Activated CD4-positive, alpha-beta T cell treated with anti-CD3 and anti-CD28 coated beads for 36 hours (primary cell): ENCODE results near the gene FOXL3. TPM values are rescaled to one million over a fixed set of nuclear protein-coding genes. Genes with fewer than 3 reads are reported as not detected.

Source experiments
- ATAC-seq: fragments of 200-7000 bp; cut with Tn5 transposase; one replicate; pipeline ENCODE4 v1.10.0; 2021; ENCODE audit warnings: mild to moderate bottlenecking, moderate library complexity
- CTCF ChIA-PET: fragments of 350-600 bp; sonication (Branson Sonifier 250); formaldehyde crosslinking; loops from one replicate; lab custom pipeline; 2021; ENCODE audit warnings: antibody characterized with exemption; lab: Charles Lee
- POLR2A ChIA-PET: fragments of 350-600 bp; sonication (Branson Sonifier 250); formaldehyde crosslinking; loops from one replicate; lab custom pipeline; 2021; ENCODE audit warnings: antibody characterized with exemption, inconsistent platforms; lab: Charles Lee
- DNase-seq: peaks from one replicate; pipeline ENCODE4 v3.0.0-alpha.2; 2020
- H3K27ac Mint-ChIP-seq: one replicate; pipeline ENCODE4 v1.8.0; 2021; ENCODE audit warnings: mixed read lengths
- H3K27me3 Mint-ChIP-seq: one replicate; pipeline ENCODE4 v1.8.0; 2021; ENCODE audit warnings: mixed read lengths
- H3K36me3 Mint-ChIP-seq: one replicate; pipeline ENCODE4 v1.8.0; 2021; ENCODE audit warnings: low read depth, mixed read lengths
- H3K4me1 Mint-ChIP-seq: one replicate; pipeline ENCODE4 v1.8.0; 2021; ENCODE audit warnings: mixed read lengths
- H3K4me3 Mint-ChIP-seq: one replicate; pipeline ENCODE4 v1.8.0; 2021; ENCODE audit warnings: mild to moderate bottlenecking, moderate library complexity, mixed read lengths
- H3K9me3 Mint-ChIP-seq: one replicate; pipeline ENCODE4 v1.8.0; 2021; ENCODE audit warnings: low read depth, mixed read lengths
- intact Hi-C, 2 experiments: fragments of 100-400 bp; cut with DNase I in 1 of 2; cut with micrococcal nuclease in 1 of 2; formaldehyde crosslinking; loops; one replicate each; pipeline versions ENCODE4 v1.14.2 to v1.15.1; 2022 to 2024; cut with DNase I, micrococcal nuclease
- total RNA-seq, 2 experiments: library from RNA; stranded (reverse); gene quantifications; one replicate each; pipeline ENCODE4 v1.2.3, GENCODE V29; 2021

The FOXL3 gene
- total RNA-seq, 2 experiments from 2014 or later, result not detected

- POLR2A ChIA-PET, result no interaction called here
- ATAC-seq, result no peak
- H3K9me3 Mint-ChIP-seq, result no peaks in the 10 kb centered on the region
- no peaks in the 10 kb centered on the region for H3K36me3 Mint-ChIP-seq
- H3K27ac Mint-ChIP-seq, result no peak overlapping the region
- no peak overlapping the region for H3K4me3 Mint-ChIP-seq
- H3K27me3 Mint-ChIP-seq, result peaks cover 32% of the 10 kb centered on the region
- no peaks in the 10 kb centered on the region for H3K4me1 Mint-ChIP-seq
- CTCF ChIA-PET, result no interaction called here
- intact Hi-C loops, result no loop called here
- no peak for DNase-seq
Observed at GRCh38 chr7:315516-316265, 25.7 kb downstream of the FOXL3 start.

- H3K9me3 Mint-ChIP-seq, result no peaks in the 10 kb centered on the region
- peaks cover 27% of the 10 kb centered on the region for H3K27me3 Mint-ChIP-seq
- ChIA-PET CTCF (interaction anchor here (0.8 kb wide), 1 partner anchor 471 kb away, joined by 3 read pairs; no protein-coding TSS in a partner anchor), POLR2A (no interaction called here)
- no peak for ATAC-seq
- H3K27ac Mint-ChIP-seq, result no peak overlapping the region
- intact Hi-C loops, result no loop called here
- H3K36me3 Mint-ChIP-seq, result no peaks in the 10 kb centered on the region
- no peak for DNase-seq
- no peaks in the 10 kb centered on the region for H3K4me1 Mint-ChIP-seq
- H3K4me3 Mint-ChIP-seq, result no peak overlapping the region
Observed at GRCh38 chr7:317643-318405, 27.9 kb downstream of the FOXL3 start.

- Mint-ChIP-seq H3K27me3 (peaks cover 27% of the 10 kb centered on the region), H3K4me3 (no peak overlapping the region), H3K4me1 (no peaks in the 10 kb centered on the region), H3K27ac (no peak overlapping the region), H3K36me3 (no peaks in the 10 kb centered on the region), H3K9me3 (no peaks in the 10 kb centered on the region)
- intact Hi-C loops, result no loop called here
- POLR2A ChIA-PET, result no interaction called here
- no peak for ATAC-seq
- CTCF ChIA-PET, result interaction anchor here (0.8 kb wide), 1 partner anchor 470 kb away, joined by 3 read pairs; no protein-coding TSS in a partner anchor
- no peak for DNase-seq
Observed at GRCh38 chr7:318476-318875, 28.5 kb downstream of the FOXL3 start.

- Mint-ChIP-seq H3K36me3 (no peaks in the 10 kb centered on the region), H3K27ac (no peak overlapping the region), H3K4me1 (no peaks in the 10 kb centered on the region), H3K9me3 (no peaks in the 10 kb centered on the region), H3K4me3 (no peak overlapping the region), H3K27me3 (peaks cover 25% of the 10 kb centered on the region)
- no peak for ATAC-seq
- DNase-seq, result no peak
- intact Hi-C loops, result no loop called here
- ChIA-PET CTCF (no interaction called here), POLR2A (no interaction called here)
Observed at GRCh38 chr7:318878-319661, 29.1 kb downstream of the FOXL3 start.

GRCh38 chr7:320297-320696 is 30.3 kb downstream of the FOXL3 start:
- no peaks in the 10 kb centered on the region for H3K36me3 Mint-ChIP-seq
- DNase-seq (no peak), ATAC-seq (no peak)
- H3K4me1 Mint-ChIP-seq, result no peaks in the 10 kb centered on the region
- no peak overlapping the region for H3K4me3 Mint-ChIP-seq
- H3K27ac Mint-ChIP-seq, result no peak overlapping the region
- peaks cover 22% of the 10 kb centered on the region for H3K27me3 Mint-ChIP-seq
- CTCF ChIA-PET, result no interaction called here
- intact Hi-C loops, result no loop called here
- H3K9me3 Mint-ChIP-seq, result no peaks in the 10 kb centered on the region
- POLR2A ChIA-PET, result no interaction called here

- Mint-ChIP-seq H3K4me1 (no peaks in the 10 kb centered on the region), H3K9me3 (no peaks in the 10 kb centered on the region), H3K27me3 (peaks cover 14% of the 10 kb centered on the region), H3K36me3 (no peaks in the 10 kb centered on the region), H3K4me3 (no peak overlapping the region), H3K27ac (no peak overlapping the region)
- POLR2A ChIA-PET, result no interaction called here
- intact Hi-C loops, result loop anchor here (1.0 to 2.0 kb wide), 5 partner anchors 173 to 551 kb away; partner anchors contain the start of genes DNAAF5 (in 1 of the 2) and PRKAR1B (in 1 of the 2)
- peak; percentile 90 for DNase-seq
- CTCF ChIA-PET, result interaction anchor here (0.6 to 1.5 kb wide), 11 partner anchors 110 to 553 kb away, joined by 3 to 6 read pairs (median 3); no protein-coding TSS in a partner anchor
- ATAC-seq, result peak; percentile 99
Observed at GRCh38 chr7:322111-322671, 32.2 kb downstream of the FOXL3 start.

GRCh38 chr7:322708-323111 is 32.7 kb downstream of the FOXL3 start:
- intact Hi-C loops, result loop anchor here (1.0 to 2.0 kb wide), 5 partner anchors 173 to 551 kb away; partner anchors contain the start of genes DNAAF5 (in 1 of the 2) and PRKAR1B (in 1 of the 2)
- peaks cover 12% of the 10 kb centered on the region for H3K27me3 Mint-ChIP-seq
- H3K36me3 Mint-ChIP-seq, result no peaks in the 10 kb centered on the region
- CTCF ChIA-PET, result interaction anchor here (0.6 to 1.4 kb wide), 3 partner anchors 386 to 451 kb away, joined by 3 to 5 read pairs (median 4); no protein-coding TSS in a partner anchor
- no peaks in the 10 kb centered on the region for H3K4me1 Mint-ChIP-seq
- ATAC-seq, result no peak
- DNase-seq, result no peak
- no peak overlapping the region for H3K4me3 Mint-ChIP-seq
- H3K9me3 Mint-ChIP-seq, result no peaks in the 10 kb centered on the region
- POLR2A ChIA-PET, result no interaction called here
- no peak overlapping the region for H3K27ac Mint-ChIP-seq

- ChIA-PET POLR2A (no interaction called here), CTCF (no interaction called here)
- H3K9me3 Mint-ChIP-seq, result no peaks in the 10 kb centered on the region
- intact Hi-C loops, result loop anchor here (2.0 kb wide), 2 partner anchors 403 to 549 kb away; partner anchors contain the start of genes DNAAF5 (in 1 of the 2) and PRKAR1B (in 1 of the 2)
- DNase-seq (no peak), ATAC-seq (no peak)
- no peak overlapping the region for H3K27ac Mint-ChIP-seq
- H3K4me1 Mint-ChIP-seq, result no peaks in the 10 kb centered on the region
- H3K27me3 Mint-ChIP-seq, result peaks cover 11% of the 10 kb centered on the region
- H3K36me3 Mint-ChIP-seq, result no peaks in the 10 kb centered on the region
- H3K4me3 Mint-ChIP-seq, result no peak overlapping the region
Observed at GRCh38 chr7:323410-323809, 33.4 kb downstream of the FOXL3 start.

- Mint-ChIP-seq H3K9me3 (no peaks in the 10 kb centered on the region), H3K4me1 (no peaks in the 10 kb centered on the region), H3K4me3 (no peak overlapping the region), H3K27ac (no peak overlapping the region), H3K36me3 (no peaks in the 10 kb centered on the region), H3K27me3 (peaks cover 7% of the 10 kb centered on the region)
- DNase-seq, result no peak
- intact Hi-C loops, result no loop called here
- POLR2A ChIA-PET, result no interaction called here
- CTCF ChIA-PET, result no interaction called here
- no peak for ATAC-seq
Observed at GRCh38 chr7:324011-324410, 34.0 kb downstream of the FOXL3 start.

GRCh38 chr7:325051-325798 is 35.3 kb downstream of the FOXL3 start:
- ChIA-PET POLR2A (no interaction called here), CTCF (no interaction called here)
- H3K9me3 Mint-ChIP-seq, result no peaks in the 10 kb centered on the region
- ATAC-seq (no peak), DNase-seq (no peak)
- H3K27me3 Mint-ChIP-seq, result peaks cover 1% of the 10 kb centered on the region
- intact Hi-C loops, result no loop called here
- no peaks in the 10 kb centered on the region for H3K4me1 Mint-ChIP-seq
- H3K27ac Mint-ChIP-seq, result no peak overlapping the region
- no peaks in the 10 kb centered on the region for H3K36me3 Mint-ChIP-seq
- no peak overlapping the region for H3K4me3 Mint-ChIP-seq
